Fibroblast of pulmonary artery (primary cell): Measurements from ENCODE around the gene EPB41L4A.

ENCODE experiments used
- DNase-seq: peaks from one replicate; pipeline ENCODE4 v3.0.0-alpha.2; 2010; ENCODE audit warnings: low read depth
- H3K4me3 ChIP-seq: replicated peaks from 2 replicates; pipeline ENCODE4 v1.5.1; 2011; ENCODE audit warnings: low read depth, mild to moderate bottlenecking, control low read depth, low read length, moderate library complexity
- TF ChIP-seq, protein P1 (sequence below): IDR thresholded peaks from 2 replicates; pipeline ENCODE4 v1.5.1; 2011; ENCODE audit warnings: mild to moderate bottlenecking, control low read depth, low read length, inconsistent platforms; ENCODE audit errors: missing control alignments

Gene EPB41L4A

DNA sequence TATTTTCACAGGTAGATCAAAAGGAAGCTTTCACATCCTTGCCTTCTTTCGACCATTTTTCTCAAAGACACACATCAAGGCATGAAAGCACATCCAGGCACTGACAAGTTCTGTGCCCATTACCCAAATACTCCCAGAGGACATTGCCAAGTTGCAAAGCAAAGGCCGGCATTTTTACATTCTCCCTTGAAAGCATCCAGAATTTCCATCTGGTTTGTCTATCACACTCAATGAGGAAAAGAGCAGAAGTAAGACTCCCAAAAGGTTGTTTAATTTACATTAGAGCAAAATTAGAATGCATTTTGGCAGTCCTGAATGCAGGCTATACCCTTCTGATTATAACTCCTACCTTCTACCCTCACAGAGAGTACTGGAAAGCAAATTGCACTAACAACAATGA lies 160.5 kb downstream of the EPB41L4A start:
- TF ChIP-seq, protein P1, sequence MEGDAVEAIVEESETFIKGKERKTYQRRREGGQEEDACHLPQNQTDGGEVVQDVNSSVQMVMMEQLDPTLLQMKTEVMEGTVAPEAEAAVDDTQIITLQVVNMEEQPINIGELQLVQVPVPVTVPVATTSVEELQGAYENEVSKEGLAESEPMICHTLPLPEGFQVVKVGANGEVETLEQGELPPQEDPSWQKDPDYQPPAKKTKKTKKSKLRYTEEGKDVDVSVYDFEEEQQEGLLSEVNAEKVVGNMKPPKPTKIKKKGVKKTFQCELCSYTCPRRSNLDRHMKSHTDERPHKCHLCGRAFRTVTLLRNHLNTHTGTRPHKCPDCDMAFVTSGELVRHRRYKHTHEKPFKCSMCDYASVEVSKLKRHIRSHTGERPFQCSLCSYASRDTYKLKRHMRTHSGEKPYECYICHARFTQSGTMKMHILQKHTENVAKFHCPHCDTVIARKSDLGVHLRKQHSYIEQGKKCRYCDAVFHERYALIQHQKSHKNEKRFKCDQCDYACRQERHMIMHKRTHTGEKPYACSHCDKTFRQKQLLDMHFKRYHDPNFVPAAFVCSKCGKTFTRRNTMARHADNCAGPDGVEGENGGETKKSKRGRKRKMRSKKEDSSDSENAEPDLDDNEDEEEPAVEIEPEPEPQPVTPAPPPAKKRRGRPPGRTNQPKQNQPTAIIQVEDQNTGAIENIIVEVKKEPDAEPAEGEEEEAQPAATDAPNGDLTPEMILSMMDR = no peak
- no peak for DNase-seq
- H3K4me3 ChIP-seq = no peak overlapping the region

DNA sequence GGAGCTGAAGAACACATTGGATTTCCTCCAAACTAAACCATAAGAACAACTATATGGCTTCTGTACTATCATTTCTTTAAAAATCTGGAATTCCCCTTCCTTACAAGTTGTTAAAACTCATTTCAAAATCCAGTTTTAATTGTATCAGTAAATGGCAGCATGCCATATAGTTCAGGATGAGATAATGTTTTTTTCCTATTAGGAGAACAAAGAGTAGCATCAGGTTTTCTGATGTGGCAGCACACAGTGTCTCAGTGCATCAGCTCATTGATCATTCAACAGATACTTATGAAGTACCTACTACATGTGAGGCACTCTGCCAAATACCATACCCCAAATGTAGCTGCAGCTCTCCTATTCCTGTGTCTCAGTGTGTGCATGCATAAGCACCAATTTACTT lies 161.1 kb downstream of the EPB41L4A start:
- DNase-seq = no peak
- TF ChIP-seq, protein P1 = no peak
- H3K4me3 ChIP-seq = no peak overlapping the region

DNA sequence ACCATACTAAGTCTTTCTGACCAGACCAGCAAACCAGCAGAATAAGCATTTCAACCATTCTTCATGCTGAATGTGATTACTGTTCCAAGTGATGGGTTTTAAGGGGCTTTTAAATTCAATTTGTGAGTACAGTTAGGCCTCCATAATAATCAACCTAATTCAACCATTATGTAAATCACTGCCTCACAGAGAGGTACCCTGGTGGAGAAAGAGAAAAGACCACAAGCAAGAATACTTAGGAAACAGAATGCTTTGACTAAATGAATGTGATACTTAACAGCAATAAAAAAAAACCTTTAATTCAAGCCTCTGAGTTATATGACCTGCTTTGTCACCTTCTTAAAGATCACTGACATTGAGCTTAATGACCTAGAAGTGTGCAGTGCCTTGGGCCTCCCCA lies 162.1 kb downstream of the EPB41L4A start:
- TF ChIP-seq, protein P1 = no peak
- no peak overlapping the region for H3K4me3 ChIP-seq
- no peak for DNase-seq

DNA sequence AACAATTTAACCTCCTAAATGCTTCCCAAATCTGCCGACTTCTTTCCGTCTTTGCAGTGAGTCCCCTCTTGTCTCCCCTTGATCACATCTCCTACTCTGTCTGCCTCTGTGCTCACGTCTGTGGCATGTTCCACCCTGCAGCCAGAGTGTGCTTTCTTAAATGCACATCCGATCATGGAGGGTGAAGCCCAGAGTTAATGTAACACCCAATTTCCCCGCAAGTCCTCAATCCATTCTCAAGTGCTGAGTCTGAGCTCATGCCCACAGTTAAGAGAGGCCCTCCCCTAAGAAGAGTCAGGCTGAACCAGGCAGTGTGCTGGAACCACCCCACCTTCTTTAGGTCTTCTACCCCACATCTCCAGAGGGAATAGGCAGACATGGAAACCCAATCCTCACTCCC lies 164.8 kb downstream of the EPB41L4A start:
- TF ChIP-seq, protein P1 = no peak
- no peak for DNase-seq
- H3K4me3 ChIP-seq = no peak overlapping the region

DNA sequence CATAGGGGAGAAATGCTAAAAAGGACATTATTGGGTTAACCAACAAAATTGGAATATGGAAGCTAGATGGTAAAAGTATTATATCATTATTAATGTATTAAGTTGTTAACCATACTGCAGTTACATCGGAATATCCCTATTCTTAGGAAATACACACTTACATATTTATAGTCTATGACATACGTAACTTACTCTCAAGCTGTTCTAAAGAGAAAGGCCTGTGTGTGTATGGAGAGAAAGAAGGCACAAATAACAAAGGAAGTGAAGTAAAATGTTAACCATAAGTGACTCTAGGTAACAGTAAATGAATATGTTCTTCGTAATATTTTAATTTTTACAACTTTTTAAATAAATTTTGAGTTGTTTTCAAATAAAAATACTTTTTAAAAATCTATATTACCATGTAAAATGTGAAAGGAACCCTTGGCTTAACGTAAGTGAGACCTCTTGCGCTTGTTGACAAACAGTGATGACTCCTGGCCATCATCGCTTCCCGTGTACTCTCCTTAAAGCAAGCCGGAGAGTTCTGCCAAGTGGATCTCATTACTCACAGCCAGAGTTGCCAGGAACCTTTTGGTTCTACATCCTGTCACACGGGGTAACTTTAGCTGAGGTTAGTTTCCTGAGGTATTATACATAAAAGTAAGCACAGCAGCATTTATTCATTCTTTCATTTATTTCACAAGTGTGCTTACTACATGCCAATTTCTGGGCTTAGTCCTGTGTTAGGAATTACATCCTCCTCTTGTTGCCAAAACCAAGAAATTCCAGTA lies 165.4 kb downstream of the EPB41L4A start:
- no peak overlapping the region for H3K4me3 ChIP-seq
- TF ChIP-seq, protein P1 = no peak
- peak; percentile 87 for DNase-seq

DNA sequence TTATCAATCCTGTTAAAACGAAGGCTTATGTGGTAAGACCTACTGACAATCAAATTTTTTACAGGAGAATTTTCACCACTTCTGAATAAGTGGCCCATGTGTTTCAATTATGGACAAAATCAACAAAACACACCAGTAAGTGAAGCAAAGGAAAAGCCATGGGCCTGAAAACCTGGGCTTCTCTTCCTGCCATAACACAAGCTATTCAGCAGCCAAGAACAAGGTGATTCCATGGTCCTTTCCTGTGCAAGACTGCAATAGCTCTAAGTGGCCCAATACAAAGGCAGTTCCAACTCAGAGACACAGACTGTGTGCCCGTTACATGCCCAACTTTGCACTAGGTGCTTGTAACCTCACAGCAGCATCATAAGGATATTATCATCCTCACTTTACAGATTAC lies 168.5 kb downstream of the EPB41L4A start:
- no peak for DNase-seq
- H3K4me3 ChIP-seq = no peak overlapping the region
- TF ChIP-seq, protein P1 = no peak

DNA sequence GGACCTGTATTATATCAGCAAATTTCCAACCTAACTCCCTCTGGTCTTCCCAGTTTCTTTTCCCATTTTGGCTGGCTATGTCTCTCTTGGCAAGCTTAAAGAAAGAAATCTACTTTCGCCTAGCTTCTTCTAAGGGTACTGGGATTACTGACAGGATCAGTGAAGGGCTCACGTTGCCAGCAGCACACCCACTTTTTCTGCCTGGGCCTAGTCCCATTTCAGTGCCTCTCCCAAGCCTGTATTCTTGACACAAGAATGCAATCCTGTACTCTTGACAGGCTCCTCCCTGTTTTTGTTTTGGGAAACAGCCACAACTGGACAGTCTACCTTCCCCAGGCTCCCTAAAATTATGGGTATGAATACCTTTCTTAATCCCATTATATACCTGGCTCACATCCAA lies 170.5 kb downstream of the EPB41L4A start:
- DNase-seq = no peak
- no peak overlapping the region for H3K4me3 ChIP-seq
- TF ChIP-seq, protein P1 = no peak
